ENCODE data around the gene PRKAR2B.
"Not testable (repeated sequence)": the region's sequence is repeated elsewhere in the genome, so short reads cannot be mapped to it uniquely, and the experiment has no call there.

PRKAR2B gene

DNA sequence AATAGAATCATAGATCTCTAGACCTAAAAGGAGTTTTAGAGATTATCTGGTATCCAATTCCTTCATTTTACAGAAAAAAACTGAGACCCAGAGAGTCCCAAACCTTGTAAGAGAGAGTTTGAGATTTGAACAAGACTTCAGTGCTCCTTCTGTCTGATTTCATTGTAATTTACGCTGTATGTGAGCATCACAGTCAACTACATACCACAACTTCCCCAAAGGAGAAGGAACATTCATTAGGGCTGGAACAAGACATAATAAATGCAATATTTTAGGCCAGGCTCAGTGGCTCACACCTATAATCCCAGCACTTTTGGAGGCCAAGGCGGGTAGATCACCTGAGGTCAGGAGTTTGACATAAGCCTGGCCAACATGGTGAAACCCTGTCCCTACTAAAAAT, 17.3 kb upstream of the PRKAR2B start:
- no peak for DNase-seq

DNA sequence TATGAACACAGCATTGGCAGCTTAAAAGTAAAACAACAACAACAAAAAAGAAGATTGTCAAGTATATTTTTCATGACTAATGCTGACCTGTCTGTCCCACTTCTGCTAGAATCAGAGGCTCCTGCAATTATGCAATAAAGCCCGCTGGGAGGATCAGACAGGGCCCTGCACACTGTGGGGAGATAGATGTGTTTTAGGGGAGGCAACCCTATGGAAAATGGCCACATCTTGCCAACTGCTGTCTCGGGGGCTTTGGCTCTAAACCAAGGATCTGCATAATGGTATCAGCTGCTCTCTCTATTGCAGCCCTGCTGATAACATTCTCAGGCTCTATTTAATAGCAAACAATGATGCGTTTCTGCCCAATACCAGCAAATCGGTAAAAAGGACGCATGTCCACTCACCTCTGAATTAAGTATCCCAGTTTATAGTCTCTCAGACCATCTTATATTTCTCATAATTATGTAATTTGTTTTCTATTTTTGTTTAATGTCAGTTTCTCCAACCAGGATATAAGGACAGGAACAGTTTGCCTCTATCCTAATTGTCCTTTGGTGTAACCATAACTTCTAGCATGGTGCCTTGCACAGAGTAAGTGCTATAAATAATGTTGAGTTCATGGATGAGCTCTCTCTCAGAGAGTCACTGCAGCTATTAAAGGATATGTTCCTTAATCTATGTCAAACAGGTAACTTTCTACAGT, 15.3 kb upstream of the PRKAR2B start:
- no peak for DNase-seq

DNA sequence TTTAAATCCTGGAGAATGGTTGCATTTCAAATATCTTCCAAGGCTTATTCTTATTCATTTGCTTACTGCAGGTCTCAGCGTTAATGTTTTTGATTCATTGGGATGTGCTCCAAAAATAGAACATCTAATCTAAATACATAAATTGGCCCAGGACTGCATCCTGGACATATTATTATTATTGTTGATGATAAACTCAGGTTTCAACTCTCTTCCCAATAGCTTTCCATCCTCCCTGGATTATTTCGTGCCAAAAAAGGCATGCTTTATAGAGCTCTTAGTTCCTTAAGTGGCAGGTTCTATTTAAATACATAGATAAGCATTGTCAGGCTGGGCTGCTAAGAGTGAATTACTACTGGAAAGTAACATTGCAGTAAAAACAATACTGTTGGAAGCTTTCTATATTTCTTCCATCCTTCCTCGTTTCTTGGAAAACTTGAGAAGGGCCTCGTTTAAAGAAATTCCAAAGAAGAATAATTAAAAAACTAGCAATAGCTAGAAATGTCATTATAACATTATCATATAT, 14.7 kb upstream of the PRKAR2B start:
- DNase-seq, result no peak

DNA sequence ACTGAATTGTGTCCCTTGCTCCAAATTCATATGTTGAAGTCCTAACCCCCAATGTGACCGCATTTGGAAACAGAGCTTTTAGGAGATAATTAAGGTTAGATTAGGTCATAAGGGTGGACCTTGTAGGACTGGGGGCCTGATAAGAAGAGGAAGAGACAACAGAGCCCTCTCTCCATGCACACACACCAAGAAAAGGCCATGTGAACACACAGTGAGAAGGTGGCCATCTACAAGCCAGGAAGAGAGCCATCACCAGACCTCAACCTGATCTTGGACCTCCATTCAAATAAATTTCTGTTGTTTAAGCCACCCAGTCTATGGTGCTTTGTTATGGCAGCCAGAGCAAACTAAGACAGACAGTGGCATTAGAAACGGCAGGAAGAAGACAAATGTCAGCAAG, 12.5 kb upstream of the PRKAR2B start:
- no peak for DNase-seq

DNA sequence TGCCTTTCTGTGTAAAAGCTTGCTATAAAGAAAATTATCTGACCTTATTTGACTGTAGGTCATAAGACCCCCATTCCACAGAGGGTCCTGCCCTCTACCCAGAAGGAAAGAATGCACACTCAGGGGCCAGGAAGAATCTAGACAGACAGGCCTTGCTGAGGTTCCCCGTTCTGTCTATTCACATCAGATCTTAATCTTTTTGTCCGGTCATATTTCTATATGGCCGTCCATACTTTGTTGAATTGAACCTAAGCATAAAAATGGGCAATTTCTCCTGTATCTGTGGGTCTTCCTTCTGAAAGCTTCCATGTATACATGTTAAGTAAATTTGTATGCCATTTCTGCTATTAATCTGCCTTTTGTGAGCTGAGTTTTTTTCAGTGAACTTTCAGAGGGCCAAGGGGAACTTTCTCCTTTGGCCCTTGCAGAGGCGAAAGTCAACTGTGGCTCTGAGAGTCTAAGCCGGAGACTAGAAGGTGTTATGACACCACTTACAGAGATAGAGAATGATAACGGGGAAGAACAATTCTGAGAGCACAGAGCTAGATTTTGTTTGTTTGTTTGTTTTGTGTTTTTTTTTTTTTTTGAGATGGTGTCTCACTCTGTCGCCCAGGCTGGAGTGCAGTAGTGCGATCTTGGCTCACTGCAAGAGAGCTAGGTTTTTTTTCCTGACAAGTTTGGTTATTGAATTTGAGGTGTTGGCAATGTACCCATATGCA, 11.6 kb upstream of the PRKAR2B start:
- DNase-seq, result no peak

DNA sequence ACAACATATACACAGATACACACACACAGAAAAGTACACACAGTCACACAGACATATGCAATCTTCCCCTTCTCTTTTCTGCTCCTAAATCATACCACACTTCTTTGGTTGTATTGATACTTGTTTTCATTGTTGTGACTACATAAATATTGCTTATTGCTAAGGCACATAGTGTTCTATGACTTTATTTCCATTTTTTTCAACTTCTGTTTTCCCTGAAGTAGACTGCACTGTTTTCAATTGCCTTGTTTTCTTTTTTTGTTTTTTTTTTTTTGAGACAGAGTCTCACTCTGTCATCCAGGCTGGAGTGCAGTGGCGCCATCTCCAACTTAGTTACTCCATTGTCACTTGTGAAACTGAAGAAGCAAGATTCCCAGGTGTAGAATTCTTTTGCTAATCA, 10.0 kb upstream of the PRKAR2B start:
- DNase-seq, result no peak

DNA sequence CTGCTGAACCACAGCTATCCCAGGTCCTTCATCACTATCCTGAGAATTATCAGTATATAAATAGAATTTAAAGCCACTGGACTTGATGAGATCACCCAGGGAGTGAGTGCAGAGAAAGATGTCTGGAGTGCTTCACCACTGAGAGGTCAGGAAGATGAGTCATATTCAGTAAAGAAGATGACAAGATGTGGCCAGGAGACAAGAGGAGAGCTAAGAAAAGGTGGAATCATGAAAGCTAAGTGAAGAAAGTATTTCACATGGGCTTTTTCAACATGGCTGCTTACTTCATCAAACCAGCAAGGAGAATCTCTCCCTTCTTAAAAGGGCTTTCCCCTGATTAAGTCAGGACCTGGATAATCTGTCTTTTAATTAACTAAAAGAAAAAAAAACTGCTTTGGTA, 9.1 kb upstream of the PRKAR2B start:
- peak; percentile 92 for DNase-seq

DNA sequence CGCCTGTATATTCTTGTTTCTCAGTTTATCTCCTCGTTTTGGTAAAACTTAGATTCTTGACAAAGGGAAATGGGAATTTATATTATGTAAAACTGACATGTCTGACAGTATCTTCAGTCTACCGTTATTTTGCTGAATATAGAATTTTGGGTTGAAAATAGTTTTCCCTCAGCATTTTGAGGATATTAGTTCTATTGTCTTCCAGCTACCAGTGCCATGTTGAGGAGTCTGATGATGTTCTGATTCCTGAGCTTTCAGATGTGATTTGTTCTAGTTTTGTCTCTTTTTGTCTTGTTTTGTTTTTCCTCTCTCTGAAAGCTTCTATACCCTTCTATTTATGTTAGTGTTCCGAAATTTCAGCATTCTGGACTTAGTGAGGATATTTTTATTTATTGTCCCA, 8.0 kb upstream of the PRKAR2B start:
- DNase-seq, result no peak

DNA sequence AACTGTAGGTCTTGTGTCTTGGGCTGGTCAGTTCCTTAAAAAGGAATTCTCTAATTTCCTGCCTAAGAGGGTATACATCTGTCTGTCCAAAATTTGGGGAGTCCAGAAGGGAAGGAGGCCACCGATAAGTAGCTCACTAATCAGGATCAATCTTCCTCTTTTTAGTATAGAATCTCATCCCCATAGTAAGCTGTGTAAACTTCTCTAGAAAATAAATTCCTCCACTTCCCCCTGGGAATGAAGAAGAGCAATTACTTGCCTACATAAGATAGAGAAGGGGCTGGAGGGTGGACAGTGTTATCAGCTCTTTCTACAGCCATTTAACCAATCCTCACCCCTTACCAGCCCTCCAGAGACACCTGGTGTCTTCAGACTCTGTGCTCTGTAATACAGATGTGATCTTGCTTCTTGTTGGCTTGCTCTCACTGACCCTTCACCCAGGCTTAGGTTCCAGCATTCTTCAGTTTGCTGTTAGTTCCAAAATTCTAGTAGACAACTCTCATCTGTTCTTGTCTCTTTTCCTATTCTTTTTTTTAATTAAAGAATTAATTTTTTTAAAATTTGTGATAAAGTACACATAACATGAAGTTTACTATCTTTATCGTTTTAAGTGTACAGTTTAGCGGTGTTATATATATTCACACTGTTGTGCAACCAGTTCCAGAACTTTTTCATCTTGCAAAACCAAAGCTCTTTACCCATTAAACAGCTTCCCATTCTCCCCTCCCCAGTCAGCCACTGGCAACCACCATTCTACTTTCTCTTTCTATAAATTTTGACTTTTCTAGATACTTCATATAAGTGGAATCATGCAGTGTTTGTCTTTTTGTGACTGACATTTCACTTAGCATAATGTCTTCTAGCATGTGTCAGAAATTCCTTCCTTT, 6.5 kb upstream of the PRKAR2B start:
- no peak for DNase-seq

DNA sequence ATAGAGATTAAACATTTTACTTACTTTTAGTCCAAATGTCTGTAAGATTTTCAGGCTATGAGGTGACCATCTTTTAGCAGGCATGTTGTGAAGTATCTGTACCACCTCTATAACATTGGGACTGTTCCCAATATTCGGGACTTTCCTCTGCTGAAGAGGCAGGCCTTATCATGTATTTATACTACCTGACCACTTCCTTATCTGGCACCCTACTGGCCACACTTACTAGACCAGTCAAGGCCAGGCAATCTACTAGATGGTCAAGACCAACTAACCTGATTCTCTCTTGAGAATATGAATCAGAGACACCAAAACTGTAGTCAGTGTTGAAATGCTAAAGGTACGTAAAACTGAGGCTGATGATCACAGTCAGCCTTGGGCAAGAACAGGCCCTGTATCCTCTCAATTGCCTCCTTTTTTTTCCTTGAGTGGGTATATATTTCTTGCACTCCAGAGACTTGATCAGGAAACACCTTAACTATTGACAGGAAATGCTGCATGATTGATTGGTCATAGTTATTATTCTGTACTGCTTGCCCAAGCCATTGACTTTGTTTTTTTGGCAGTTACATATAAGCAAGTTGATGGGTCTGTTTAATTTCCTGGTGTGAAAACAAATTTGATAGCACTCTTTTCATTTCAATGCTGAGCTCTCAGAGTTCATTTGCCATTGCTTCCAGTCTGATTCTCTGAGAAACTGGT, 5.2 kb upstream of the PRKAR2B start:
- DNase-seq, result no peak

DNA sequence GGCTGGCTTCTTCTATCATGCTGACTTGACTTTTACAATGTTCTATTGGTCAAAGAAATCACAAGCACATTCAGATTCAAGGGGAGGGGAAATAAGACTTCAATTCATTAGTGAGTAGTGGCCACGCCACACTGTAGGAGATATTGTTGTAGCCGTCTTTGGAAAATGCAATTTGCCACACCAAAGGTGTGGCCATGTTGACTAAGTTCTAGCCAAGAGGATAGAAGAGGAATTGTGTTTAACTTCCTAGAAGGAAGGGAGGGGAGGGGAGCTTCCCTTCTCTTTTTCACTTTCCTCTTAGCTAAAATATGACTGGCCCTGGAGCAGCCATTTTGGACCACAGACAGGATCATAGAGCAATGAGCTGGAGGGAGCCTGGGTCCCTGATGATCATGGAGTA, 3.4 kb upstream of the PRKAR2B start:
- DNase-seq, result no peak

DNA sequence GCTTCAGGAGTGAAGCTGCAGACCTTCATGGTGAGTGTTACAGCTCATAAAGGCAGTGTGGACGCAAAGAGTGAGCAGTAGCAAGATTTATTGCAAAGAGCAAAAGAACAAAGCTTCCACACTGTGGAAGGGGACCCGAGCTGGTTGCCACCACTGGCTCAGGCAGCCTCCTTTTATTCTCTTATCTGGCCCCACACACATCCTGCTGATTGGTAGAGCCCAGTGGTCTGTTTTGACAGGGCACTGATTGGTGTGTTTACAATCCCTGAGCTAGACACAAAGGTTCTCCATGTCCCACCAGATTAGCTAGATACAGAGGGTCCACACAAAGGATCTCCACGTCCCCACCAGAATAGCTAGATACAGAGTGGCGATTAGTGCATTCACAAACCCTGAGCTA, 2.7 kb upstream of the PRKAR2B start:
- DNase-seq, result not testable (repeated sequence)

DNA sequence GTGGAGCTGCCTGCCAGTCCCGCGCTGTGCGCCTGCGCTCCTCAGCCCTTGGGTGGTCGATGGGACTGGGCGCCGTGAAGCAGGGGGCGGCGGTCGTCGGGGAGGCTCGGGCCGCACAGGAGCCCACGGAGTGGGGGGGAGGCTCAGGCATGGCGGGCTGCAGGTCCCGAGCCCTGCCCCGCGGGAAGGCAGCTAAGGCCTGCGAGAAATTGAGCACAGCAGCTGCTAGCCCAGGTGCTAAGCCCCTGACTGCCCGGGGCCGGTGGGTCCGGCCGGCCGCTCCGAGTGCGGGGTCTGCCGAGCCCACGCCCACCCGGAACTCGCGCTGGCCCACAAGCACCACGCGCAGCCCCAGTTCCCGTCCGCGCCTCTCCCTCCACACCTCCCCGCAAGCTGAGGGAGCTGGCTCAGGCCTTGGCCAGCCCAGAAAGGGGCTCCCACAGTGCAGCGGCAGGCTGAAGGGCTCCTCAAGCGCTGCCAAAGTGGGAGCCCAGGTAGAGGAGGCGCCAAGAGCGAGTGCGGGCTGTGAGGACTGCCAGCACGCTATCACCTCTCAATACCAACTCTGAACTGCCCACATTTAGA, 2.1 kb upstream of the PRKAR2B start:
- DNase-seq, result not testable (repeated sequence)

DNA sequence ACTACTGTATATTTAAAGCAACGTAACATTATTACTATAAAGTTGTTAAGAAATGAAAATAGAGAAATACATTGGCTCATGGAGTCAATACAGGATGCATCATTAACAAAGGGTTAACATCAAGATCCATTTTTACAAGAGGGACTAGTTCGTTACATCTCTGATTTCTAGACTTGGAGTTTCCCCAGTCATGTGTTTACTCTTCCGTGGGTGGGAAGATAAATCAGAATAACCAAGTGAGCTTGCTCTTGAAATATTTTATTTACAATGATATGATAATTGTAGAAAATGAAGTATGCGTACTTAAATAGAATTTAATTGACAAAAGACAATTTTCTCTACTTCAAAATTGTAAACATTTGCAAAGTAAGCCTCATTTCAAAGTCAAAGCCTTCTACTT, 1.0 kb upstream of the PRKAR2B start:
- DNase-seq, result no peak

DNA sequence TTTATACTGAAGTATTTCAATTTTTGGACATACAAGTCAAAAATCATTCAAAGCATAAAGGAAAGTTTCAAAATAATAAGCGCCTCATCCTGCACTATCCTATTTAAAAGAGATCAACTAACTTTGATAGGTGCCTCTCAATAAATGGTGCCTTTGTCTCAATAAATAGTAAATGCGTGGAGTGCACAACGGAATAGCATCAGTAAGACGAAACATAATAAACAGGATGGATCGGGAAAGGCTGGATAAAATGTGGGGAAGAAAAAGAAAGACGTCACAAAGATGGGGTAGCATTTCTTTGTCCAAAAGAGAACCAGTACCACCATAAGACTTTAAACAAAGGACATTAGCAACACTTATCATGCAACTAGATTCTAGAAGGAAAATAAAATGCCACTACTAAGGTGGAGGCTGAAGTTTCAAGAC, 571 bp upstream of the PRKAR2B start:
- no peak for DNase-seq

DNA sequence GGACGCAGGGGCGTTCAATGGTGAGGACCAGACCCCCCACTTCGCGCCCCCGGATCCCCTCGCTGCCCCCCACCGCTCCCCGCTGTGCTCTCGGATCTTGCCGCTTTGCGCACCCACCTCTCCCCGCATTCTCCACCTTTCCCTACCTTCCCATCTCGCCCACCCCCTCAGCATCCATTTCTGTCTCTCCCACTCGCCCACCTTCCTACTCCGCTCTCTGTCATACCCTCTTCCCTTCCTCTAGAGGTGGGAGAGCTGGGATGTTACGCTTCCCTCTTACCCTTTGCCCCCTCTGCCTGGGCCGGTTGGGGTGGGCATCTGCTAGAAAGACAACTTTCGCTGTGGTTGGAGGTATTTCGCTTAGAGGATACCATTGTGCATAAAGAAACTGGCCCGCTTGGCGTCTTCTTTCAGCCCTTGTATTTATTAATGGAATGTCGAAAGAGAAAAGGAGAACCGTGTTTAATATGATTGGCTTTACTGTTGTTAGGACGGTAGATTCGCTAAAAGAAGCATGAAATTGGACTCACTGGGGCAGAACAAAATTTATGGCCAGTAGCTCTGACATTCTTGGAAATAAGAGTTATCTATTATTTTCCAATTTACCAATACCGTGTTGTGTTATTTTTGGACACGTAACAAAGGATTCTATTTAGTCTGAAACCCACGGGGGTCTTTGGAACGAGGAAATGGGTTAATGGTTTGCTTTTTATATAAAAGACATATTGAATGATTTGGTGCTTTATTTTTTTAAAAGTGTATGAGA, 873 bp downstream of the PRKAR2B start:
- DNase-seq, result no peak

DNA sequence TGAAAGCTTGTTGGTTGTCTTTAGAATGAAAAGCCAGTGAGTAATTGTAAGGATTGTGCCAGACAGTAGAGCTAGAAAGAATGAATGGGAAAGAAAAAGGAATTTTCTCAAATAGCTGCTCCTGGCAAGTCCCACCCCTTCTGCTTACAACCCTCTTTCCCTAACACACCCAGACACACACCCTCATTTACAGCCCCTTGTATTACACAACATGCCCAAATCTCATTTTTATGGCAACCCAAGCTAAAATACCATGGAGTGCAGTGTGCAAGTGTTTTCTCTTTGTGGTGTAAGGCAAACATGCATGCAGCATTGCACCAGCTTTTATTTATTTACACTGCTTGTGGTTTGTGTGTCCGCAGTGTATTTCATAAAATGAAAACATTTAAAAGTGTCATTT, 1.5 kb downstream of the PRKAR2B start:
- DNase-seq, result peak; percentile 46

DNA sequence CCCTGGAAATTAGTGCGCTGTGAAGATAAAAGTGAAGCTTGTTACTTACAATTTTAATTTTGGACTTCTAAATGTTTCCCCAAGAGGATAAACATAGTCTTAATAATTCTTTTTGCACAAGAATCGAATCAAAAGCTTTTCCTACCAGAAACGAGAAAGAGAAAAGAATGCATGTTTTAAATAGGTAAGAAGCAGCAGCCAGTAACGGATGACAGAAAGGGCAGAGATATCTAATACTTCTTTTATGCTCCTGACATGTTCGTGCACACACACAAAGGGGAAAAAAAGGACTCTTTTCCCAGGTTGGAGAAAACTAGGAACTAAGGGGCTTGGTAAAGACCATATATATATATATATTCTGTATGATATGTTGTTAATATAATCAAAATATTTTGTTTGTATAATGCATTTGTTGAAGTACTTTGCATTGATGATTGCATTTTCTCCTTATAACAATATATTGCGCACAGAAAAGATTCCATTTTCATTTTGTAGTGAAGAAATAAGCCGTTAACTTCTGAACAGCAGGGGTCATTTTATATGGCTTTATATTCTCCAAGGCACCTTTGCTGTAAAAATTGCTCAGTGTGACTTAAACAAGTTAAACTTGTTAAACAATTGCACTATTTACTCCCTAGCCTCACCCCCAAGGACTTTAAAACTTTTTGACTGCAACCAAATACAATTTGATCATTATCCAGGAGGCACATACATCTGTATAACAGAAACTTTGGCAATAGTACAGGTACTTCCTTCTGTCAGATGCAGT, 2.2 kb downstream of the PRKAR2B start:
- DNase-seq, result no peak

DNA sequence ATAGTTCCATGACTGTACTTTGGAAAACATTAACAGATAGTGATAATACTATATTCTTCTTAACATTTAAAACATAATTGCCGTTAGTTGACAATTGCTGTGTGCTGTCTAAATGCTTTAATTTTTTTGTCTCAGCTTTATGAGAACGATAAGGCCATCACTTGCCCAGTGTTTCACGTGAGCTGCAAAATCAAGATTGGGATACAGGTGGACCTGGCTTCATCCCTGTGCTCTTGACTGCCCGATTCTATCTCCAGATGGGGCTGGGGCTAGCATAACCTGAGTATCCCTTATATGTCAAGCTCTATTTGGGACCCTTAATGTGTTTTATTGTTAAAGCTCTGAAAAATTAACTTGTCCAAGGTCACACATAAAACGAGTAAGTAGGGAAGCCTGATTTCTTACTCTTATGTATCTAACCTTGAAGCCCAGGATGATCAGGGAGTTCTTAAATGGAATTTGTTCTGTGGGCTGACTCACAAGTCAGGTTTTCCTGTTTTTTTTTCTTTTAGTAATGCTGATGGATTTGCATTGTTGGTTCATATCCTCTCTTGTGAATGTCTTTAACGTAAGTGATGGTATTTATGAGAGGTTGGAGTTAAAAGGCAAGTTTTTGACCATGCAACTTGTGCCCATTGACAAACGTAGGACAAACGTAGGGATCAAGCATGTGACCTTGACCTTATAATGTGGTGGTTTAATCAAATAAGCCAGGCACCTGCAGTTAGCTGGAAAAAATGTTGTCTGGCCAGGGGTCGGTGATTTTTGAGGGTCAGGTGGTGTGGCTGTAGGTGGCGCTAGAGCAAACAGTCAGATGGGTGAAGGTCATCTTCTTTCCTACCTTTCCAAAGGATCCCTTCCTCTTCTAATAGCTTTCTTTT, 3.6 kb downstream of the PRKAR2B start:
- DNase-seq, result peak; percentile 30
